CD4-positive, alpha-beta T cell treated with Interleukin-4 for 1 hour (primary cell): ENCODE measurements around the gene PRPF8.
A peak's percentile ranks its signal among the peaks of the same experiment; 100 is the strongest.
"Not testable (repeated sequence)": the region's sequence is repeated elsewhere in the genome, so short reads cannot be mapped to it uniquely, and the experiment has no call there.

ENCODE experiments used
- DNase-seq, 2 donors: peaks; one replicate each; pipeline ENCODE4 v3.0.0-alpha.2; 2020 to 2022

Gene PRPF8

GRCh38 chr17:1716076-1716911 is 31.6 kb upstream of the PRPF8 start:
- DNase-seq: peak; percentile 100

- DNase-seq: no peak
Observed at GRCh38 chr17:1715803-1716075, 31.1 kb upstream of the PRPF8 start.

GRCh38 chr17:1714980-1715802 is 30.5 kb upstream of the PRPF8 start:
- peak; percentile 51 to 74 for DNase-seq

- peak in 1 of 2 donors; percentile 51 for DNase-seq
Observed at GRCh38 chr17:1714427-1714979, 29.8 kb upstream of the PRPF8 start.

GRCh38 chr17:1713878-1714426 is 29.3 kb upstream of the PRPF8 start:
- DNase-seq: no peak

- DNase-seq: no peak
Observed at GRCh38 chr17:1713160-1713877, 28.7 kb upstream of the PRPF8 start.

- DNase-seq: no peak
Observed at GRCh38 chr17:1712271-1712670, 27.6 kb upstream of the PRPF8 start.

- no peak for DNase-seq
Observed at GRCh38 chr17:1711804-1712203, 27.1 kb upstream of the PRPF8 start.

GRCh38 chr17:1710807-1711553 is 26.3 kb upstream of the PRPF8 start:
- DNase-seq: peak in 1 of 2 donors; percentile 26

GRCh38 chr17:1709971-1710806 is 25.5 kb upstream of the PRPF8 start, which contains the start of gene TLCD2:
TLCD2 (minus strand) TSS chr17:1710377; CDS start chr17:1710242, 135 bp downstream.
- DNase-seq: peak in 1 of 2 donors; percentile 7

- no peak for DNase-seq
Observed at GRCh38 chr17:1709403-1709951, 24.8 kb upstream of the PRPF8 start.

- not testable (repeated sequence) for DNase-seq
Observed at GRCh38 chr17:1708791-1709346, 24.2 kb upstream of the PRPF8 start.

GRCh38 chr17:1707107-1707506 is 22.4 kb upstream of the PRPF8 start:
- DNase-seq: peak; percentile 42 to 65

- DNase-seq: no peak
Observed at GRCh38 chr17:1705004-1705403, 20.3 kb upstream of the PRPF8 start.

- no peak for DNase-seq
Observed at GRCh38 chr17:1703063-1703462, 18.4 kb upstream of the PRPF8 start.

GRCh38 chr17:1699891-1700290 is 15.2 kb upstream of the PRPF8 start:
- not testable (repeated sequence) for DNase-seq

GRCh38 chr17:1697681-1698080 is 13.0 kb upstream of the PRPF8 start:
- no peak for DNase-seq

GRCh38 chr17:1695365-1695764 is 10.7 kb upstream of the PRPF8 start:
- DNase-seq: no peak

GRCh38 chr17:1693339-1693738 is 8.7 kb upstream of the PRPF8 start:
- no peak for DNase-seq

- no peak for DNase-seq
Observed at GRCh38 chr17:1690544-1691221, 6.0 kb upstream of the PRPF8 start.
